Endothelial cell of umbilical vein (primary cell): ENCODE measurements around the gene TRIM46. TPM values are rescaled to one million over a fixed set of nuclear protein-coding genes. Genes with fewer than 3 reads are reported as not detected.

Experiments used
- BruUV-seq: library from RNA; stranded (reverse); fragments of 400-500 nt; replicated peaks from 2 replicates; lab custom pipeline; 2021; lab: Mats Ljungman, UMichigan
- CTCF ChIA-PET: fragments of 300-600, 350-600 bp; sonication (Branson Sonifier 250); formaldehyde crosslinking; loops from one replicate; lab custom pipeline; 2021; ENCODE audit warnings: antibody characterized with exemption, inconsistent platforms; lab: Charles Lee
- POLR2A ChIA-PET: fragments of 300-600, 350-600 bp; sonication (Branson Sonifier 250); formaldehyde crosslinking; loops from one replicate; lab custom pipeline; 2021; ENCODE audit warnings: antibody characterized with exemption, inconsistent platforms; lab: Charles Lee
- DNase-seq: peaks from one replicate; pipeline ENCODE4 v3.0.0-alpha.2; 2011; ENCODE audit warnings: low read depth, low spot score
- FAIRE-seq: peaks from 2 replicates; lab custom pipeline; 2011; peaks lifted over from hg19 to GRCh38; lab: Jason Lieb, UNC
- H2AFZ ChIP-seq: 2 replicates; pipeline ENCODE4 v1.6.0; 2012; ENCODE audit warnings: low read depth, low read length, control low read depth, inconsistent platforms
- H3K27ac ChIP-seq: 2 replicates; pipeline ENCODE4 v1.5.1; 2011; ENCODE audit warnings: low read depth, mild to moderate bottlenecking, control low read depth, low read length, moderate library complexity; ENCODE audit not compliant: insufficient read depth
- H3K27me3 ChIP-seq, 2 experiments: 2 replicates each; pipeline versions ENCODE4 v1.6.0 to v1.6.1; 2011; ENCODE audit warnings: low read length in 2 of 2, mixed read lengths in 1 of 2; ENCODE audit not compliant: control insufficient read depth in 2 of 2, insufficient read depth in 2 of 2
- H3K36me3 ChIP-seq, 2 experiments: 2 replicates in 1 of 2; 3 replicates in 1 of 2; pipeline ENCODE4 v1.5.1; 2011; ENCODE audit warnings: low read length in 2 of 2, mild to moderate bottlenecking in 1 of 2, moderate library complexity in 1 of 2; ENCODE audit not compliant: control insufficient read depth in 2 of 2, insufficient read depth in 2 of 2; ENCODE audit errors: extremely low read depth in 1 of 2
- H3K4me1 ChIP-seq: 3 replicates; pipeline ENCODE4 v1.5.1; 2011; ENCODE audit warnings: mild to moderate bottlenecking, low read length; ENCODE audit not compliant: control insufficient read depth, insufficient read depth; ENCODE audit errors: extremely low read depth
- H3K4me2 ChIP-seq: 2 replicates; pipeline ENCODE4 v1.6.1; 2011; ENCODE audit warnings: low read length, control low read depth, mixed read lengths; ENCODE audit not compliant: insufficient read depth
- H3K4me3 ChIP-seq, 3 experiments: fragments of 200-600 bp in 1 of 3; sonication (generic), shearing (Covaris generic) in 1 of 3; replicated peaks in 1 of 3; 2 replicates each; pipeline ENCODE4 v1.5.1; 2011 to 2016; ENCODE audit warnings: control low read depth in 3 of 3, low read length in 3 of 3, mild to moderate bottlenecking in 2 of 3, inconsistent platforms in 1 of 3, low read depth in 1 of 3, moderate library complexity in 1 of 3; ENCODE audit not compliant: insufficient read depth in 1 of 3
- H3K79me2 ChIP-seq: 2 replicates; pipeline ENCODE4 v1.6.0; 2012; ENCODE audit warnings: low read length, inconsistent platforms; ENCODE audit not compliant: control insufficient read depth, insufficient read depth
- H3K9ac ChIP-seq: replicated peaks from 2 replicates; pipeline ENCODE3; 2011; ENCODE audit warnings: low read length, control low read depth; ENCODE audit not compliant: insufficient read depth; ENCODE audit errors: extremely low read depth
- H3K9me1 ChIP-seq: replicated peaks from 3 replicates; pipeline ENCODE4 v1.6.0; 2011; ENCODE audit warnings: mild to moderate bottlenecking, low read length; ENCODE audit not compliant: control insufficient read depth, insufficient read depth; ENCODE audit errors: extremely low read depth
- H3K9me3 ChIP-seq: replicated peaks from 2 replicates; pipeline ENCODE4 v1.5.1; 2012; ENCODE audit warnings: low read length, inconsistent platforms; ENCODE audit not compliant: control insufficient read depth, insufficient read depth
- H4K20me1 ChIP-seq: replicated peaks from 2 replicates; pipeline ENCODE3; 2011; ENCODE audit warnings: mild to moderate bottlenecking, low read length; ENCODE audit not compliant: control insufficient read depth, insufficient read depth; ENCODE audit errors: extremely low read depth
- EZH2 ChIP-seq: IDR thresholded peaks from 2 replicates; pipeline ENCODE4 v1.6.1; 2012; ENCODE audit warnings: borderline replicate concordance, low read depth, mild to moderate bottlenecking, moderate library complexity, low read length, inconsistent platforms; ENCODE audit not compliant: severe bottlenecking
- FOS ChIP-seq: IDR thresholded peaks from 2 replicates; pipeline ENCODE4 v1.6.1; 2011; ENCODE audit warnings: mild to moderate bottlenecking, low read length, moderate library complexity, borderline replicate concordance; ENCODE audit not compliant: insufficient read depth
- GATA2 ChIP-seq: IDR thresholded peaks from 2 replicates; pipeline ENCODE4 v1.7.0; 2011; ENCODE audit warnings: low read depth, mild to moderate bottlenecking, moderate library complexity, mixed read lengths, low read length; ENCODE audit not compliant: insufficient read length, insufficient read depth
- MYC ChIP-seq: IDR thresholded peaks from one replicate; pipeline ENCODE4 v1.6.1; 2011; ENCODE audit warnings: mild to moderate bottlenecking, low read depth, low read length
- POLR2AphosphoS5 ChIP-seq: IDR thresholded peaks from 2 replicates; pipeline ENCODE4 v1.6.1; 2012; ENCODE audit warnings: low read depth, mild to moderate bottlenecking, control low read depth, low read length, moderate library complexity; ENCODE audit not compliant: insufficient read depth
- dilution Hi-C: fragments of 300-500 bp; cut with MboI; formaldehyde crosslinking; loops from one replicate; pipeline ENCODE4 v1.15.0; 2019; ENCODE audit warnings: low sequenced_read_pairs; ENCODE audit not compliant: extremely low pct_ligation_motif_present
- intact Hi-C: fragments of 100-400 bp; cut with micrococcal nuclease; formaldehyde crosslinking; loops from one replicate; pipeline ENCODE4 v1.10.0; 2022
- polyA plus RNA-seq, 4 experiments: library from polyadenylated mRNA; depleted of rRNA in 3 of 4; stranded (reverse) in 3 of 4; unstranded in 1 of 4; fragments of >200 nt; gene quantifications; 2 replicates each; pipeline versions ENCODE4 v1.2.1 to v1.2.3, GENCODE V29; 2011 to 2012; ENCODE audit warnings: missing spikeins in 1 of 4
- total RNA-seq: library from RNA; stranded (reverse); gene quantifications from 2 replicates; pipeline ENCODE4 v1.2.3, GENCODE V29; 2021
- TF ChIP-seq, protein P1 (sequence below), 2 donors: IDR thresholded peaks; 1 replicate in 1 of 2; 2 replicates in 1 of 2; pipeline ENCODE4 v1.5.1; 2011; ENCODE audit warnings: low read length in 2 of 2, mild to moderate bottlenecking in 2 of 2, moderate library complexity in 2 of 2, control low read depth in 1 of 2, inconsistent platforms in 1 of 2, low read depth in 1 of 2; ENCODE audit not compliant: insufficient read depth in 1 of 2; ENCODE audit errors: extremely low read depth in 1 of 2
- TF ChIP-seq, protein P2 (sequence below): IDR thresholded peaks from 2 replicates; pipeline ENCODE4 v1.6.1; 2011; ENCODE audit not compliant: insufficient read depth, insufficient read length

Gene TRIM46
- total and polyA plus RNA-seq, 2 donors (not counting 3 experiments of a cell fraction or from before 2014, with no cell fraction given) = 9.5 to 10.0 TPM

DNA sequence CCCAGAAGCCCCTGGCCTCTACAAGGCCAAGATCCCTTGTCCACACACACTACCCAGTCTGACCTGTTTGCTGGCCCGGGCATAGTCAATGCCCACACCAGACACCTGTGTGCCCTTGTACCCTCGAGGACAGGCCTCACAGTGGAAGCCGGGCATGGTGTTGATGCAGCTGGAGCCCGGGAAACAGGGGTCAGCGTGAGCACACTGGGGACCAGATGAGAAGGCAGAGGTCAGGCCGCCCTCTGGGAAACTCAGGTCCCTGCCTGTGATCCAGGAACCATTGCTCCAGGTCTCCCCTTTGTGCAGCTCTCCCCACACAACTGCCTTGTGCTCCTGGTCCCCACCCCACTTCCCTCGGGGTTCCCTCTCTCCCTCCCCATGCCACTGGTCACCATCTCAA, 28.5 kb downstream of the TRIM46 start:
- FAIRE-seq (no peak), DNase-seq (no peak)
- H3K36me3 ChIP-seq = peaks cover 0 to 2% of the 10 kb centered on the region in 2 experiments
- H3K4me3 ChIP-seq = no peak overlapping the region
- H4K20me1 ChIP-seq = no peaks in the 10 kb centered on the region
- no peaks in the 10 kb centered on the region for H3K9me3 ChIP-seq
- TF ChIP-seq GATA2 (no peak), EZH2 (no peak), FOS (no peak), MYC (no peak), POLR2AphosphoS5 (no peak)
- TF ChIP-seq, protein P1, sequence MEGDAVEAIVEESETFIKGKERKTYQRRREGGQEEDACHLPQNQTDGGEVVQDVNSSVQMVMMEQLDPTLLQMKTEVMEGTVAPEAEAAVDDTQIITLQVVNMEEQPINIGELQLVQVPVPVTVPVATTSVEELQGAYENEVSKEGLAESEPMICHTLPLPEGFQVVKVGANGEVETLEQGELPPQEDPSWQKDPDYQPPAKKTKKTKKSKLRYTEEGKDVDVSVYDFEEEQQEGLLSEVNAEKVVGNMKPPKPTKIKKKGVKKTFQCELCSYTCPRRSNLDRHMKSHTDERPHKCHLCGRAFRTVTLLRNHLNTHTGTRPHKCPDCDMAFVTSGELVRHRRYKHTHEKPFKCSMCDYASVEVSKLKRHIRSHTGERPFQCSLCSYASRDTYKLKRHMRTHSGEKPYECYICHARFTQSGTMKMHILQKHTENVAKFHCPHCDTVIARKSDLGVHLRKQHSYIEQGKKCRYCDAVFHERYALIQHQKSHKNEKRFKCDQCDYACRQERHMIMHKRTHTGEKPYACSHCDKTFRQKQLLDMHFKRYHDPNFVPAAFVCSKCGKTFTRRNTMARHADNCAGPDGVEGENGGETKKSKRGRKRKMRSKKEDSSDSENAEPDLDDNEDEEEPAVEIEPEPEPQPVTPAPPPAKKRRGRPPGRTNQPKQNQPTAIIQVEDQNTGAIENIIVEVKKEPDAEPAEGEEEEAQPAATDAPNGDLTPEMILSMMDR (IDR thresholded peaks at IDR 0.05; ENCODE audit: extremely low read depth in 1 of 2, insufficient read depth in 1 of 2, low read depth in 1 of 2, low read length in 2 of 2) = no peak
- TF ChIP-seq, protein P2, sequence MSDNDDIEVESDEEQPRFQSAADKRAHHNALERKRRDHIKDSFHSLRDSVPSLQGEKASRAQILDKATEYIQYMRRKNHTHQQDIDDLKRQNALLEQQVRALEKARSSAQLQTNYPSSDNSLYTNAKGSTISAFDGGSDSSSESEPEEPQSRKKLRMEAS = no peak
- no peaks in the 10 kb centered on the region for H3K79me2 ChIP-seq
- H3K27ac ChIP-seq = no peak overlapping the region
- no peaks in the 10 kb centered on the region for H3K9me1 ChIP-seq
- no peak overlapping the region for H2AFZ ChIP-seq
- ChIA-PET POLR2A (no interaction called here), CTCF (interaction anchor here (1.5 to 1.6 kb wide), 2 partner anchors 15 to 23 kb away, joined by 3 to 4 read pairs; no protein-coding TSS in a partner anchor)
- H3K4me2 ChIP-seq = no peak overlapping the region
- peaks cover 4% of the 10 kb centered on the region for H3K4me1 ChIP-seq
- no peak overlapping the region for H3K9ac ChIP-seq
- H3K27me3 ChIP-seq = no peaks in the 10 kb centered on the region
- dilution Hi-C loops = no loop called here
- no TSS peak for BruUV-seq
- intact Hi-C loops = no loop called here
